Measurements from ENCODE around the gene FBH1. TPM values are rescaled to one million over a fixed set of nuclear protein-coding genes. Genes with fewer than 3 reads are reported as not detected.

FBH1 gene
- total and polyA plus RNA-seq, 10 of the 15 experiments (the other 5 are each of a cell fraction or from before 2014, with no cell fraction given): 6.1 to 67.6 (median 47.2) TPM

GRCh38 chr10:5915451-5915850 lies 25.4 kb downstream of the FBH1 start:
- BruUV-seq (replicated peaks): no TSS peak
- Histone ChIP-seq H3K27ac (ENCODE audit: control insufficient read depth, insufficient read depth) (no peak overlapping the region), H3K4me3 (no peak overlapping the region), H3K27me3 (replicated peaks in 1 of 2; ENCODE audit: control insufficient read depth in 2 of 2, insufficient read depth in 2 of 2, low read length in 1 of 2) (no peaks in the 10 kb centered on the region), H3K9me3 (replicated peaks; ENCODE audit: control insufficient read depth, insufficient read depth, low read length) (no peaks in the 10 kb centered on the region), H3K36me3 (ENCODE audit: control insufficient read depth in 2 of 2, insufficient read depth in 2 of 2, low read length in 1 of 2) (peaks cover 20 to 40% of the 10 kb centered on the region in 2 experiments), H3K79me2 (ENCODE audit: control insufficient read depth, insufficient read depth, low read length) (no peaks in the 10 kb centered on the region), H2AFZ (ENCODE audit: control insufficient read depth, low read depth, low read length) (no peak overlapping the region), H3K4me1 (ENCODE audit: control insufficient read depth, insufficient read depth, low read length) (no peaks in the 10 kb centered on the region), H3K9ac (ENCODE audit: control insufficient read depth, insufficient read depth, low read length) (no peak overlapping the region), H4K20me1 (ENCODE audit: control insufficient read depth, insufficient read depth) (no peaks in the 10 kb centered on the region), H3K4me2 (ENCODE audit: control insufficient read depth, insufficient read depth) (no peak overlapping the region)
- no peak for TF ChIP-seq NFIC (IDR thresholded peaks at IDR 0.05; ENCODE audit: low read depth, low read length)
- TF ChIP-seq SKIL (IDR thresholded peaks at IDR 0.05; ENCODE audit: low read depth, poor library complexity, severe bottlenecking): no peak
- no peak for TF ChIP-seq IKZF2 (IDR thresholded peaks at IDR 0.05)
- no peak for TF ChIP-seq ELK1 (IDR thresholded peaks at IDR 0.05; ENCODE audit: low read depth, low read length)
- no peak for TF ChIP-seq PBX3 (IDR thresholded peaks at IDR 0.05; ENCODE audit: insufficient replicate concordance, low read depth, low read length)
- TF ChIP-seq ZNF592 (IDR thresholded peaks at IDR 0.05): no peak
- no peak for TF ChIP-seq IKZF1 (conservative IDR thresholded peaks at IDR 0.05)
- in situ Hi-C loops (cut with MboI): no loop called here
- ChIA-PET POLR2A (no interaction called here), CTCF (no interaction called here), RAD21 (ENCODE audit: unreplicated experiment) (no interaction called here), SMC1A (ENCODE audit: uncharacterized antibody, unreplicated experiment) (interaction anchor here (0.6 to 1.0 kb wide), 2 partner anchors 9 to 171 kb away, joined by 3 read pairs; no protein-coding TSS in a partner anchor)
- FAIRE-seq: no peak
- WGBS (ENCODE audit: insufficient coverage, insufficient replicate concordance, low lambda C conversion rate, missing lambda C conversion rate): 93% methylated on average over 14 of the region's 14 CpGs
- no peak for DNase-seq (ENCODE audit: low read depth, low spot score)
- intact Hi-C loops (cut with micrococcal nuclease; ENCODE audit: unreplicated experiment): no loop called here
- ATAC-seq: no peak

All from GM12878 (cell line).